NOMO-1 treated with DMSO at 0.1 percent for 48 hours (cell line): ENCODE results near the gene CCDC134.
"Not testable (repeated sequence)": the region's sequence is repeated elsewhere in the genome, so short reads cannot be mapped to it uniquely, and the experiment has no call there.

Experiments used
- DNase-seq: peaks from one replicate; lab custom pipeline; 2025; ENCODE audit not compliant: unreplicated experiment; lab: John Stamatoyannopoulos, UW

The CCDC134 gene

GRCh38 chr22:41822317-41823057, 22.0 kb downstream of the CCDC134 start:
- DNase-seq: peak; percentile 52

GRCh38 chr22:41823797-41824196, 23.3 kb downstream of the CCDC134 start:
- DNase-seq: no peak

GRCh38 chr22:41825376-41825775, 24.9 kb downstream of the CCDC134 start:
- DNase-seq: no peak

- DNase-seq: no peak
Measured at GRCh38 chr22:41826021-41826420, 25.5 kb downstream of the CCDC134 start.

GRCh38 chr22:41826430-41827383, 26.2 kb downstream of the CCDC134 start:
- DNase-seq: no peak

GRCh38 chr22:41827671-41828070, 27.2 kb downstream of the CCDC134 start:
- DNase-seq: no peak

GRCh38 chr22:41828516-41828915, 28.0 kb downstream of the CCDC134 start:
- no peak for DNase-seq

GRCh38 chr22:41830174-41830573, 29.7 kb downstream of the CCDC134 start:
- DNase-seq: no peak

GRCh38 chr22:41831383-41831782, 30.9 kb downstream of the CCDC134 start:
- DNase-seq: peak; percentile 69

GRCh38 chr22:41831828-41832552, 31.5 kb downstream of the CCDC134 start:
- no peak for DNase-seq

- DNase-seq: peak; percentile 100
Measured at GRCh38 chr22:41832553-41833368, 32.3 kb downstream of the CCDC134 start, which contains the start of gene SREBF2. Gene SREBF2, plus strand, starts transcription at chr22:41833105. Its CDS starts 166 bp downstream, at chr22:41833271.

GRCh38 chr22:41833369-41834004, 33.0 kb downstream of the CCDC134 start:
- peak; percentile 37 for DNase-seq

GRCh38 chr22:41834005-41834944, 33.8 kb downstream of the CCDC134 start:
- DNase-seq: peak; percentile 15

GRCh38 chr22:41835462-41835861, 35.0 kb downstream of the CCDC134 start:
- DNase-seq: not testable (repeated sequence)

GRCh38 chr22:41836551-41836950, 36.1 kb downstream of the CCDC134 start:
- DNase-seq: no peak

GRCh38 chr22:41838842-41839618, 38.6 kb downstream of the CCDC134 start:
- no peak for DNase-seq

GRCh38 chr22:41840216-41840615, 39.7 kb downstream of the CCDC134 start:
- DNase-seq: no peak
